ENCODE data around the gene ADARB1.

Gene ADARB1

DNA sequence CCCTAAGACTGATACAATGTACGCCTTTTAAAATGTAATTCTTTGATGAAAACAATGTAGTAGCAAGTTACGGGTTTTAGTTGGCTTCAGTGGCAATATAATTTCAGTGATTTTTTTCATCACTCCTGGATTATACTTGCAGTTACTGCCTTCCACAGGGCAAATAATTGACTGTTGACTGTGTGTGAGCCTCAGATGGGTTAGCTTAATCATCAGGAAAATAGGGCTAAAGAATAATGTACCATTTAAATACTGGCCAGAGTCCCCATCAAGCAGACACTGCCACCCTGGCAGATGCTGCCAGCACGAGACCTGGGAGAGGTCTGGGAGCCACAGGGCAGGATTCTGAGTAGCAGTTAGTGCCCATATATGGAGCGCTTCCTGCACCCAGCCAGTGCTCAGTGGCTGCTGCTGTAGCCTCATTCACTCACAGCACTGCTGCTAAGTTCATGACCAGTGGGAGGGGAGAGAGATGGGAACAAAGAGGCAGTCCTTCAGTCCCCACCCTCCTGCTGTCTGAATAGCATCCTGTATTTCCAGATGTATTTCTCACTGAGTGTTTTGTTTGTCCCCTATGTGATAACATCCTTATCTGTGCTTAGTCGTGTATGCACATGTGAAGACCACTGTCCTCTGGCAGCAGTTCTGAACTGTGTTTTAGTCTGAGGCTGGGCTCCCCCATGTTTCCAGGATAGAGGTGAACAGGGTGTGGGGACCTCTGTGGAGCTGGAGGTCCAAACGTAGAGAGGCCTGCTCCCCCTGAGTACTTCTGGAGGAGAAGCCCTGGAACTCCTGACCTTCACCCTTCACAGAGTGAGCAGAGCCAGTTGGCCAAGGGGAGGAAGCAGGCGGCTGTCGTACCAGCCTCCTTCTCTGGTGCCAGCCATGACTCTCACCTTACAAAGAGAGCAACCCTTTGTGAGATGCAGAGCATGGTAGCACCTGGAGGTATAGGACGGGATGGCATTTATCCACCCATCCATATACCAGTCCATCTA is 80.4 kb downstream of the ADARB1 start:
- peak in 1 of 2 experiments; percentile 12 for DNase-seq

DNA sequence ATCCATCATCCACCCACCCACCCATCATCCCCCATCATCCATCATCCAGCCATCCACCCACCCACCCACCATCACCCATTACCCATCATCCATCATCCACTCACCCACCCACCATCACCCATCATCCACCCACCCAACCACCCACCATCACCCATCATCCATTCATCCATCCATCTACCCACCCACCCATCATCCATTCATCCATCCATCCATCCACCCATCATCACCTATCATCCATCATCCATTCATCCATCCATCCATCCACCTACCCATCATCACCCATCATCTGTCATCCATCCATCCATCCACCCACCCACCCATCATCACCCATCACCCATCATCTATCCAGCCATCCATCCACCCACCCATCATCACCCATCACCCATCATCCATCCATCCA is 81.5 kb downstream of the ADARB1 start:
- no peak for DNase-seq

DNA sequence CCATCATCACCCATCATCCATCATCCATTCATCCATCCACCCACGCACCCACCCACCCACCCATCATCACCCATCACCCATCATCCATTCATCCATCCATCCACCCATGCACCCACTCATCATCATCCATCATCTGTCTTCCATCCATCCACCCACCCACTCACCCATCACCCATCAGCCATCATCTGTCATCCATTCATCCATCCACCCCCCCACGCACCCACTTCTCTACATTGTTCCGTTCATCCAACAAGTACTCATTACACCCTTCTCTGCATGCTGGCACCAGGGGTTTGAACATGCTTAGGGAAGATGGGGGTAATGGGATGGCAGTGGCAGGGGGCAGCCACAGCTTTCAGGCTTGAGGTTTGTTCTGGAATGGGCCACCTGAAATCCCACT is 82.1 kb downstream of the ADARB1 start:
- no peak for DNase-seq

DNA sequence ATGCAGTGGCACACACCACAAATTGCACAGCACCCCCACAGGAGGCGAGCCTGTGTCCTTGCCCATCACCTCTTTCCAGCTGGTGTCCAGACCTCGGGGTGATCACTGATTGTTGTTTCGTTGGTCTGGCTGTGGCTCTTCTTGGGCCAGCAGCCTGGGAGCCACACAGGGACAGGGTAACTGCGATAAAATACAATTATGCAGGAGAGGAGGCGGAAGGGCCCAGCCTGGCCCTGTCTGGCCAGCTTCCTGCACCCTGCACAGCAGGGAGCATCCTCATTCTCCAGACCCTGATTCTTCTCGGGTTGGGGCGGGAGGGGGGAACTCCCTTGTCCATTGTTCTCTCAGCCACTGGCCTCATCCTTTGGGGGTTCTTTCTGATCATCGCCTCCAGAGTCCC is 83.6 kb downstream of the ADARB1 start:
- DNase-seq = no peak

DNA sequence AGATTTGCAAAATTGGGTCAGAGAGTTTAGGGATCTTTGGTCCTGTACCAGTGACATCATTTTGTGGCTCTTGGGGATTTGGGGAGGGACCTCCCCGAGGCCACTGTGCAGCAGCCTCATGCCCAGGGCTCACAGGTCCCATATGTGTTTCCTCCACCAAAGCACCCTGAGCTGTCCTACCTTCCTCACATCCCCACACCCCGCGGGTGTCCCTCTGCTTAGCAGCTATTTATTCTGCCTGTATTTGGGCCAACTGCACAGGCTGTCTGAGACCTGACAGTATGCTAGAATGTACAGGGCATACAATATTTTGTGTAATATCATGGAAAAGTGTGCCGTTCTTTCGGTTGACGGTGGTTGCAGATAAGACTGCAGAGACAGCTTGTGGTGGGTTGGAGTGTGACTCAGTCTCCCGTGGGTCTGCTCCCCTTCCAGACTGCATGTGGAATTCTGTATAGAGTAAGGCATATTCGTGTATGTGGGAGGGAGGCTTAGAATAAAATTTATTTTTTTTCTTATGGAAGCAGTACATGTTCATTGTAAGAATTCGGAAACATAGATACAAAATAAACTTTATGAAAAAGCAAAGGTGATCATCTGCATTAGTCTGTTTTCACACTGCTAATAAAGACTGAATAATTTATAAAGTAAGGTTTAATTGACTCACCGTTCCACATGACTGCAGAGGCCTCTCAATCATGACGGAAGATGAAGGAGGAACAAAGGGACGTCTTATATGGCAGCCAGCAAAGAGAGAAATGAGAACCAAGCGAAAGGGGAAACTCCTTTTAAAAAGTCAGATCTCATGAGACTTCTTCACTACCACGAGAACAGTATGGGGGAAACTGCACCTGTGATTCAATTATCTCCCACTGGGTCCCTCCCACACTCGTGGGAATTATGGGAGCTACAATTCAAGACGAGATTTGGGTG is 84.4 kb downstream of the ADARB1 start:
- no peak for DNase-seq

DNA sequence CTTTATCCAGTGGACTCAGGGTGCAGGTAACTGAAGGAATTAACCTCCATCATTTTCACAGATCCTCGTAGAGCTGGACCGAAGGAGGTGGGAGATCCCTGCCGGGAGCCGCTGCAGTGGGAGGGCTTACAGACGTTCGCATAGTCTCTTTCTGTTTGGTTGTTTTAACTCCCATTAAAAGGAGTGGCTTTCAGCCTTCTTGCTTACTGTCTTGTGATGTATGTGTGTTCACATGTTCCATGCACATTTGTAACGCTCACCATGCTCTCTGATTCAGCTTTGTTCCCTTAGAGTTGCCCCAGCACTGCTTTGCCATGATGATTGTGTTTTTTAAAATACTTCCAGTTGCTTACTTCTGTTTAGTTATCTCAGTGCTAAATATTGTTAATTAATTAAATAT is 85.8 kb downstream of the ADARB1 start:
- DNase-seq = no peak

DNA sequence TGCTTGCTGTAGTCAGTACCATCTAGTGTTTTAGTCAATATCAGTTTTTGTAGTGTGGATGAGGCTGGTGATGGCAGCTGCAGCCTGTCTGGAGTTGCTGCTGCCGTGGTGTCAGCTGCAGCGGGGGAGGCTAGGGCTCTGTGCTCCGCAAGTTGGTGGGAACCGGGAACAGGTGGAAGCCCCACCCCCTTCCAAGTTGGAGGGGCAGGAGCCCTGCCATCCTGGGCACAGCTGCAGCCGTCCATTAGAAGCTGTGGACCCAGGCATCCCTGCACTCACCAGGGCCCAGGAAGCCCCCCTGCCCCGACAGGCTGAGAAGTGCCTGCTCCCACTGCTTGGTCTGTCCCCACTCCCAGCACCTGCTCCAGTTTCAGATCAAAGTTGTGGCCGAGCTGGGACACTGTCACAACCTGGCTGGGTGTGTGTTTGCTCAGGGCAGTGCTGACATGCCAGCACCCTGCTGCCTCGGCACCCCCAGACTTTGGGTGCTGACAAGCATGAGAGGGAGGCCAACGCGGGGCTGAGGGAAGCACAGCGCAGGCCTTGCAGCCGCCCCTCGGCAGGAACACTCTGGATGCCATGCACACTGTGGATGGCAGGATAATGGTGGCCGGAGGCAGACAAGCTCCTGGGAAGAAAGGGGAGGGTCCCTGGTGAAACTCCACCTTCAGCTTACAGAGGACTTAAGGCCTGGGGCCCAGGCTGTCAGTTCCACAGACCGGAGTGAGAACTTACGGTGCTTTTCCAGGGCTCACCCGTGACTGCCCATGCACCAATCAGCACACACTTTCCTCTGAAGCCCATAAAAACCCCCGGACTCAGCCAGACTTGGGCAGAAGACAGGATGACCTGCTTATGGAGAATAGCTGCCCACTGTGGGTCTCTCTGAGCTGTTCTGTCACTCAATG is 86.9 kb downstream of the ADARB1 start:
- no peak for DNase-seq

DNA sequence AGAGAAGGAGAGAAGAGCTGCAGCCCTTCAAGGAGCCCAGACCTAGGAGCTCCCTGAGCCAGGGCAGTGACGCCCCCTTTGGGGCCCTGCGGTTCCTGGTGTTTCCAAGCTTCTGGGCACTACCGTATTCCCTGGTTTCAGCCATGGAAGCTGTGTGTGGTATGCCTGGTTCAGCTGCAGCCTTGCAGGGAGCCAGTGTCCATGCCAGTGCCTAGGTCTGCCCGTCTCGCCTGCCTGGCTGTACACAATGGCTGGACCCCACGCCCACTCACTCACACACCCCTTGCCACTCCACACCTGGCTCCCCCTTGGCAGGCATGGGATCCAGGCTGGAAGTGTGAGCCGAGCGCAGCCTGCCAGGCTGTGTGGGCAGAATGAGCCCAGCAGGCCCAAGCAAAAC is 87.7 kb downstream of the ADARB1 start:
- no peak for DNase-seq

DNA sequence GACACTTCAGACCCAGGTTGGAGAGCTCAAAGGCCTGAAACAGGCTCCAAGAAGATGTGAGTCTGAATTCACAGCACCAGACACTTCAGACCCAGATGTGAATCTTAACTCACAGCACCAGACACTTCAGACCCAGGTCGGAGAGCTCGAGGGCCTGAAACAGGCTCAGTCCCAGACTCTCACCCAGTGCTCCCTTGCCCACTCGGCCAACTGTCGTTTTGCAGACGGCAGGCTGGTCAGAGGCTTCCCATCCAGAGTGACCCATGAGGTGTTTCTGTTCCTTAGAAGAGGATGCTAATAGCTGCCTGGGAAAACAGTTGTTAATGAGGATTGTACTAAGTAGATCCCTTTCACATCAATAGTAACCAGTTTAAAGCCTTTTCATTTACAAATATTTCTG is 88.4 kb downstream of the ADARB1 start:
- DNase-seq = no peak

DNA sequence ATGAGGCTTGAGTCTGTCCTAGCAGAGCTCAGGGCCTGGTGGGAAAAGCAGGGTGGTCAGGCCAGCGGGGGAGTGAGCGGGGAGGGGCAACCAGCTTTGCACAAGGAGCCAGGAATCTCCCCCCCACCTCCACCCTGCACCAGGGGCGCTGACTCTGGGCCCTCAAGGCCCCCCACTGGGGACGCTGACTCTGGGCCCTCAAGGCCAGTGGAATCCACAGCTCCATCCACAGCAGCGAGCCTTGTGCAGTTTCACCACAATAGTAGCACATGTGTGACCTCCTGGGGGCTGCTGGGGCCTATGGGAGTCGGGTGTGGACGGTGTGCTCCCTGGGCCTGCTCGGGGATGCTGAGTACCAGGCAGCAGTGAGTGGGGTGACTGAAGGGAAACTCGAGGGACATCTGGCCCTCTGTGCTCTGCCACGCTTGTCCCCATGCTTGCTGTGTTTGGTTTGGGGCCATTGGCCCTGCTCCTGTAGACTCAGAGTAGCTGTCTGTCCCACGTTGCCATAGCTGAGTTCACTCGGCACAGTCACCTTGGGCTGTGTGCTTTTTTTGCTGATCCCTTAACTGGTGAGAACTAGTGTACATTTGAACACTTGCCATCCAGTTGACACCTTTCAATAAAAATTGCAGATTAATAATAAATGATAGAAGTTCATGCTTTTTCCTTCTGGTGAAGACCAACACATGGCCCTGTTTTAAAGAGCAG is 89.2 kb downstream of the ADARB1 start:
- DNase-seq = no peak

DNA sequence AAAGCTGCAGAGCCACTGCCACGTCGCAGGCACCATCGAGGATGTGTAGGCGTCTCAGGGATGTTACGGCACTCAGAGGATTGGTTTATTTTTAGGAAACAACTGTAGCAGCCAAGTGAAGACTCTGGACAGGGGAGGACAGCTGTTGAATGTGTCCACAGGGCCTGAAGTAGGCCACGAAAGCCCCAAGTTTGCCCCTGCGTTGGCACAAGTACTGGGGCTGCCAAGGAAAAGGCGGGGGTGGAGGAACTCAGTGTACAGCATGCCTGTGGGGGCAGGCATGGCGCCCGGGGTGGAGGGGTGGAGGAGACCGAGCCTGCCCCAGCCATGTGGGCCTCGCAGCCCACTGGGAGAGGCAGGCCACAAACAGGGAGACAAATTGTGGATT is 89.7 kb downstream of the ADARB1 start:
- DNase-seq = no peak

DNA sequence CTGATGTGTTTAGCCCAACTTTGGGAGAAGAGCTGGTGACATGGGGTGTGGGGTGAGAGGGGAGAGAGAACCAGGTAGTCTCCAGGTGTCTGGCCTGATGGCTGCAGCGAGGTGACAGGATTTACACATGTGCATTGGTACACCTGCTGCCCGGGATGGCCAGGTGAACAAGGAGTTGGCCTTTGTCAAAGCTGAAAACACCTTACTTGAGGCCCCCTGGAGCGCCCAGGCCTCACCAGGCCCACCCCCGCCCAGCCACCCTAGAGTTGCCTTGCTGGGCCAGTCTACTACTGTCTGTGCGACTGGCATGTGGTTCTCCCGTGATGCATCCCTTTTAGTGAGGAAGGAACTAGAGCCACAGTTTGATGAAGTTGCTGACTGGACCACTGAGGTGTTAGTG is 90.5 kb downstream of the ADARB1 start:
- no peak for DNase-seq

DNA sequence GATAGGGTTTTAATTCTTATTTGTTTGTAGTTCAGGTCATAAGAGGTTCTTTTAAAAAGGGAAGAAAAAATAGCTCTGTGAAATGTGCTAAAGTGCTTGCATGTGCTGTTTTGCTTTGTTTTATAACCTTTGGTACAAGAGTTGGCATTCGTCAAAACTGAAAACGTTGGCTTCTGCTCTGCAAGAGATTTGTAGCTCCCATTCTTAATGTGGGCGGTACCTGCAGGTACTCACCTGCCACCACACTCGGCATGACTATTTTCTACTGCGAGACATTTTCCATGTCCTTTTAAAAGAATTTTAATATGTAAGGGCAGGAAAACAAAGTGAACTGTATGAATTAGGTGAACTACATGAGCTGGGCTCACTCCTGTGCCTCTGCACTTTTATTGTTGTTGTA is 92.6 kb downstream of the ADARB1 start:
- DNase-seq = no peak

DNA sequence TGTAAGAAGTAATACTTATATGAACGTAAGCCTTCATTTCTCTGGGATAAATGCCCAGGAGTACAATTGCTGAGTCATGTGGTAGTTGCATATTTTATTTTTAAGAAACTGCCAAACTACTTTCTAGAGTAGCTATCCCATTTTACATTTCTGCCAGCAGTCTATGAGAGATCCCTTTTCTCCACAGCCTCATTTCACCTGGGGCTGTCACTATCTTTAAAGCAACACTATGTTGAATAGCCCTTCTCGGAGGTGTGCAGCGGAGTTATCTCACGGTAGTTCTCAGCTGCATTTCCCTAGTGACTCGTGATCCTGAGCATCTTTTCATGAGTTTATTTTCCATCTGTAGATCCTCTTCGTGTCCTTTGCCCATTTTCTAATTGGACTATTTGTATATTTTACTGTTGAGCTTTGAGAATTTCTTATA is 93.4 kb downstream of the ADARB1 start:
- DNase-seq = no peak

DNA sequence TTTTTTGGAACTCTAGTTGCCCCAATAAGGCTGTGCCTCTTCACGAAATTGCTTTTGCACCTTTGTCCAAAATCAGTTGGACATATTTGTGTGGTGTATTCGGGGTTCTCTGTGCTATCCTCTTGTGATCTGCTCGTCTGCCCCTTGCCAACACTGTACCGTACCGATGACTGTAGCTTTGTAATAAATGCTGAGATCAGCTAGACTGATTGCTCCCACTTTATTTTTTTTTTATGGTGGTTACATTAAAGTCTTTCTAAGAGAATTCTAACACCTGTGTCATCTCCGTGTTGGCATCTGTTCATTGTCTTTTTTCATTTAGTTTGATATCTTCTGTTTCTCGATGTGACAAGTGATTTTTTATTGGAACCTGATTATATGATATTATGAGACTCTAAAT is 94.1 kb downstream of the ADARB1 start:
- DNase-seq = no peak

DNA sequence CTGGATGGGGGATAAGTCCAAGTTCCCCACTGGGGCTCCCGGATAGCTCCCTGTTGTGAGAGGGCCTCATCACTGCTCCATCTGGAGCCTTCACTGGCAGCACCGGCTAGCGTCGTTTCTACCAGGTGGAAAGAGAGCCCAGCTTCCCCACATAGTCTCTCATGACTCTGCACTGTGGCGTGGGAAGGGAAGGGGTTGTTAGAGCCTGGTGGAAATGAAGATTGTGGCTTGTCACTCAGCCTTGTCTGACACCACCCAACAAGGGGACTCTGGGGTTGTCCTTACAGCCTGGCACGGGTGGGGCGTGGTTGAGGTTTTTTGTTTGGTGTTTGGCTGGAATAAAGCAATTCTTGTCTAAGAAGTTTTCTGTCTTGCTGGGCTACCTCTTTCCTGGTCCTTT is 94.6 kb downstream of the ADARB1 start:
- no peak for DNase-seq

DNA sequence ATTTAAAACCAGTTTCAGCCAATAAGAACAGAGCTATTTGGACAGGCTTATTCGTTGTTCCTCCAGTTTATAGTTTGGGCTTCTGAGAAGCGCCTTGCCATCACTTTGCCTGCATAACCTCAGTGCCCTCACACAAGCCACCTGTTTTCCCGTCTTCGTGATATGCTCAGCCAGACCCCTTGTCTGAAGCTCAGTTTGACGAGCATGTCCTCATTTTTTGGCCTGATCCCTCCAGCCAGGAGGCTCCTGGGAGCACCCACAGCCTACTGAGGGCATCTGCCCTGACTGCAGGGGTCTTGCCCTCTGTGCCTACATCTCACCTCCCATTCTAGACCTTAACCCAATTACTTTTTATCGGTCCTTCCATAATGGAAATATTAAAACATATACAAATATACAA is 95.3 kb downstream of the ADARB1 start:
- DNase-seq = no peak

DNA sequence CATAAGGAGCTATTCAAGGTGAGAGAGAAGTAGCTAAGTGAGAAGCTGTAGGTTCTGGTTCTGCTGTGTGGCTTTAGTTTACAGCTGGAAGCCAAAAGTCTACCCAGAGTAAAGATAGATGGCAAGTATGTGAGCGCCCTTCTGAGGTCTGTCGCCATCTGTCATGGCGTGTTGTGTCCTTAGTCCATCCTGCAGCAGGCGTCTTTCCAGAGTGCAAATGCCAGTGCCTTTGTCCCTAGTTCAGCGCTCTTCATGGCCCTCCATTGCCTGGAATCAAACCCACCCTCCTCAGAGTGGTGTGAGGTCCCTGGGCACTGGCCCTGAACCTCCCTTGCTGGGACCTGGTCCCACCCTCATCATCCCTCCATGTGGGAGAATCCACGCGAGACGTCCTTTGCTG is 96.6 kb downstream of the ADARB1 start:
- DNase-seq = no peak

DNA sequence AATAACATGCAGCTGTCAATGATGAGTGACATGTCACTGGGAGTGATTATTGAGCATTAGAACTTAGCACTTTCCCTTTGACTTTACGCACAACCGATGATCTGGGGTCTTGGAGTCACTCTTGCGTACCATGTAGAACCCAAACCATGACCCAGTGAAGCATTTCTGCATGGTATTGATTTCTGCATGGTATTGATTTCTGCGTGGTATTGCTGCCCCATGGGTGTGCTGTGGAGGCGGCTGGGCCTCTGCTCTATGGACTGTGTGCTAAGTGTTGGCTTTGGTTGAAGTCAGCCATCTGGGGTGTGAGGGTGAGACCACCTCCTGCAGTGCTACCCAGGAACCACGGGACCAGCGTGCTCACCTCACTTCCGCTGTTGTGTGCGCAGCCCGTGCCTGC is 98.0 kb downstream of the ADARB1 start:
- no peak for DNase-seq

DNA sequence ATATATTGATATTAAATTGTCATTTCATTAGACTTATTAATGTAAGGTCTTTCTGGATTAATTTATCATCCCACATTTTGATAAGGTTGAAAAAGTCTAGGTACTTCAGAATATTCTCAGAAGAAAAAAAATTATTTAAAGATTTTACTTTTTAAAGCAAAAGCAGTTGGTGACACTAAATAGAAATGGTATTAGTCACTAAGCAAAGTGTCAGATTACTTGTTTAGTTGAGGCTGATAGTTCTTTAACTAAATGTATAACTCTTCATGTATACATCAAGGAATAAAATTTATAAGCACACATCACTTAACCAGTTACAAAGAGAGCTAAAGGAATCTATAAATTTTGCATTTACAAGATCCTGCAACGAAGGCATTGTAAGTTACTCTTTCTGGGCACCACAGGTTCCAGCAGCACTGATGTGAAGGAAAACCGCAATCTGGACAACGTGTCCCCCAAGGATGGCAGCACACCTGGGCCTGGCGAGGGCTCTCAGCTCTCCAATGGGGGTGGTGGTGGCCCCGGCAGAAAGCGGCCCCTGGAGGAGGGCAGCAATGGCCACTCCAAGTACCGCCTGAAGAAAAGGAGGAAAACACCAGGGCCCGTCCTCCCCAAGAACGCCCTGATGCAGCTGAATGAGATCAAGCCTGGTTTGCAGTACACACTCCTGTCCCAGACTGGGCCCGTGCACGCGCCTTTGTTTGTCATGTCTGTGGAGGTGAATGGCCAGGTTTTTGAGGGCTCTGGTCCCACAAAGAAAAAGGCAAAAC is 101.1 kb downstream of the ADARB1 start:
- DNase-seq = no peak

DNA sequence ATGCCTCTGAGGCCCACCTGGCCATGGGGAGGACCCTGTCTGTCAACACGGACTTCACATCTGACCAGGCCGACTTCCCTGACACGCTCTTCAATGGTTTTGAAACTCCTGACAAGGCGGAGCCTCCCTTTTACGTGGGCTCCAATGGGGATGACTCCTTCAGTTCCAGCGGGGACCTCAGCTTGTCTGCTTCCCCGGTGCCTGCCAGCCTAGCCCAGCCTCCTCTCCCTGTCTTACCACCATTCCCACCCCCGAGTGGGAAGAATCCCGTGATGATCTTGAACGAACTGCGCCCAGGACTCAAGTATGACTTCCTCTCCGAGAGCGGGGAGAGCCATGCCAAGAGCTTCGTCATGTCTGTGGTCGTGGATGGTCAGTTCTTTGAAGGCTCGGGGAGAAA is 101.8 kb downstream of the ADARB1 start:
- no peak for DNase-seq

Data from activated CD4-positive, alpha-beta T cell treated with anti-CD3 and anti-CD28 coated beads, Interleukin-2, amount 50 U/mL, for 4 hours (primary cell).